ENCODE data around the gene SETBP1.
A peak's percentile ranks its signal among the peaks of the same experiment; 100 is the strongest.

The SETBP1 gene

DNA sequence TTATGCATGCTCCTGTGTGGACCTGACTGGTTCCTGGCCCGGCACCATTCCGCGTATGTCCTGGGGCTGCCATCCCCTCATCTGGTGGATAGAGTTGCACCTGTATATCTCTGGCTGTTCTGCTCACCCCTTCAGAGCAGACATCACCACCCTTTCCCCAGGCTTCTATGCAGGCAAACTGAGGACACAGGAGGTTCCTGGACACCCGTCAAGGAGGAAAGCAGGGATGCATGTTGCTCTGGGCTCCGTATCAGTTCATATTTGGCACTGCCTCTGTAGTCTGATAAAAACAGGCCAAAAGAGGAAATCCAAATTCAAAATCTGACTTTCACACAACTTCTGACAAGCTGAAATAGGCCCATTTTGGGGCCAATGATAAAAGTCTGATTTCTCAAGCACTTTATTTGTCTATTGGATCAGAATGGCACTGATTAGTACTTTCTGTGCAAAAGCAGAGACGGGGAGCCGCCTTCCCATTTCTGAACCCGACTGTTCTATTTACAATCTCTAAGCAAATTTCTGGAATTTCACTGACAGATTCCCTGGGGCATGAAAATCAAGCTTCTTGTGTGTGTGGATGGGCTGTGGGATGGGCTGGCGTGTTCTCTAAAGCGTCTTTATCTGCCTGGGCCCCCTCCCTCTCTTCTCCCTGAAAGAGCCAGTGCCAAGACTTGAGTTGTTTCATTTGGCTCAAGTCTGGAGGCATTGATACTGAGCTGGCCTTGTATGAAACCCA, 96.9 kb downstream of the SETBP1 start:
- Mint-ChIP-seq H3K36me3 (peaks cover 3% of the 10 kb centered on the region), H3K27me3 (no peaks in the 10 kb centered on the region), H3K9me3 (no peaks in the 10 kb centered on the region), H3K27ac (peak overlapping the region; percentile 10), H3K4me3 (no peak overlapping the region), H3K4me1 (peaks cover 72% of the 10 kb centered on the region)
- ATAC-seq (ENCODE audit: low read depth) (no peak), DNase-seq (ENCODE audit: low spot score in 2 of 2) (no peak)

DNA sequence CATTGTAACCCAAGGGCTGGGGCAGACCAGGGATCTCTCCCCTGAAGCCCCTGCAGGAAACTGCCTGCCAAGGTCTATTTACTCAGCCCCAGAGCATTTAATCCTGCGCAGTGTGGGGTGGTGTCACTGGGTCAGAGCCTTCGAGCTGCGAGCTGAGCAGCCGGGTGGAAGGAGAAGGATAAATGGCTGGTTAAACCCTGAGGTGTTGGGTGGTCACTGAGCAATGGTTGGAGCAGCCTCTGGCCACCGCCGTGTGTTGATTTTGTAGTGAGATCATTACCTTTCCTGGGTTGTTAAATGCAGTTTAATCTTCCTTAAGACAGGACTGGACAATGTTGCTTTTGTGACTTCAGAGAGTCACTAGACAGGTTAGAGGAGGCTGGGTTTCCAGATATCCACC, 98.1 kb downstream of the SETBP1 start:
- no peaks in the 10 kb centered on the region for H3K9me3 Mint-ChIP-seq
- peaks cover 8% of the 10 kb centered on the region for H3K36me3 Mint-ChIP-seq
- peak overlapping the region; percentile 10 for H3K27ac Mint-ChIP-seq

DNA sequence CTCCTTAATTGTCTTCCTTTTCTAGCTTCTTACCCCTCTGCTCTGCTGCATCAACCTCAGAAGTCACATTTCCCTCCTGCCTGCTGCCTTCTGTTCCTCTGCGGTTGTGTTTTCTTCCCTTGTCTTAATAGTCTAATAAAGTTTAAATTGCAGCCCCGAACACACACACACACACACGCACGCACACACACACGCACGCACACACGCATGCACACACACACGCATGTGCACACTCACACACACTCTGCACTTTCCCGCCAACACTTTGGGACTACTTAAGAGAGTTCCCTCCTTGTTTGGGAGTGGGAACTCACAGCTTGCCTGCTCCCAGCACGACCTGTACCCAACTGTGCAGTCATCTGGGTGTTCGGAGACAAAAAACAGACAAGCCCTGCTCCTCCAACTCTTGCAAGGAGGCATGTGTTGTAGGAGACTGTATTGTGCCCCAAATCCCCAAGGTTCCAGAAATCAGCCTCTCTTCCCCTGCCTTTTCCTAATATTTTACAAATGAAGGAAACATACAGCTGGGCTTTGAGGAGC, 99.1 kb downstream of the SETBP1 start:
- H3K4me1 Mint-ChIP-seq = peaks cover 61% of the 10 kb centered on the region
- no peak overlapping the region for H3K4me3 Mint-ChIP-seq
- no peaks in the 10 kb centered on the region for H3K27me3 Mint-ChIP-seq
- no peak for ATAC-seq (ENCODE audit: low read depth)
- peak overlapping the region; percentile 10 for H3K27ac Mint-ChIP-seq
- H3K36me3 Mint-ChIP-seq = peaks cover 8% of the 10 kb centered on the region
- H3K9me3 Mint-ChIP-seq = no peaks in the 10 kb centered on the region
- no peak for DNase-seq (ENCODE audit: low spot score in 2 of 2)

More for the DNA sequence above, 98.1 kb downstream of the SETBP1 start:
- no peaks in the 10 kb centered on the region for H3K27me3 Mint-ChIP-seq
- ATAC-seq (ENCODE audit: low read depth) = no peak
- no peak for DNase-seq (ENCODE audit: low spot score in 2 of 2)
- H3K4me1 Mint-ChIP-seq = peaks cover 64% of the 10 kb centered on the region
- H3K4me3 Mint-ChIP-seq = no peak overlapping the region

DNA sequence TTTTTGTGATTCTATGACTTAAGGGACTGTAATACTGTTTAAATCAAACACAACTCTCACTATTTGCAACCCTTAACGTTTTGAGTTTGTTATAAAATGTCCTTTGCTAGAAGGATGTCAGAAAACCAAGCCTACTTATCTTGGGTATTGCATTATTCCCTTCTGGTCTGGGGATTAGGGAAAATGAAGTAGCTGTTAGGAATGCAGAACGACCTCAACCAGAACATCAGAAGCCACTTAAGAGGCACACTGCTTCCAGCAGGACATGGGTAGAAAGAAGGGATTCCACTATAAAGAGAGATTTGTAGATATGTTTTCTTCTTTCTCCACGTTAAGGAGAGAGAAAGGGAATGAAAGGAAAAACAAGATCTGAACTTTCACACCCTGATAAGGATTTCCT, 101.2 kb downstream of the SETBP1 start:
- no peak for ATAC-seq (ENCODE audit: low read depth)
- H3K4me3 Mint-ChIP-seq = no peak overlapping the region
- peak overlapping the region; percentile 43 for H3K27ac Mint-ChIP-seq
- no peak for DNase-seq (ENCODE audit: low spot score in 2 of 2)
- H3K9me3 Mint-ChIP-seq = no peaks in the 10 kb centered on the region
- H3K27me3 Mint-ChIP-seq = no peaks in the 10 kb centered on the region
- H3K4me1 Mint-ChIP-seq = peaks cover 65% of the 10 kb centered on the region
- H3K36me3 Mint-ChIP-seq = peaks cover 8% of the 10 kb centered on the region

DNA sequence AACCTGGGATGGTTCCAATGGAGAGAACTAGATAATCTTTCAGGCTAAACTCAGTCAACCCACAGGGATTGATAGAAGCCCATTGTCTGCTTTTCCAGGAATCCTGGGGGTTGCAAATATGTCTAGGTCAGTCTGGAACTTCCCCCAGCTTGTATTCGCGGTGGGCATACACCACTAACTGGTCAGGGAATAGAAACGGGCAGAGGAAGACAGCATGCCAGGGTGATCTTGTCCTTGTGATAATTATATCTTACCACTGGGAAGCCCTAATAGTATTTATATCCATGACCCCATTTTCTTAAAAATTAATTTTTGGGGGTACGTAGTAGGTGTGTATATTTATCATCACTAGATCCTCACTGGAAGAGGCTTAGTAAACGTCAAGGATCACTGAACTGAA, 101.9 kb downstream of the SETBP1 start:
- Mint-ChIP-seq H3K27ac (peak overlapping the region; percentile 43), H3K4me3 (no peak overlapping the region), H3K36me3 (peaks cover 5% of the 10 kb centered on the region), H3K4me1 (peaks cover 63% of the 10 kb centered on the region), H3K27me3 (no peaks in the 10 kb centered on the region), H3K9me3 (no peaks in the 10 kb centered on the region)
- DNase-seq (ENCODE audit: low spot score in 2 of 2) (no peak), ATAC-seq (ENCODE audit: low read depth) (no peak)

DNA sequence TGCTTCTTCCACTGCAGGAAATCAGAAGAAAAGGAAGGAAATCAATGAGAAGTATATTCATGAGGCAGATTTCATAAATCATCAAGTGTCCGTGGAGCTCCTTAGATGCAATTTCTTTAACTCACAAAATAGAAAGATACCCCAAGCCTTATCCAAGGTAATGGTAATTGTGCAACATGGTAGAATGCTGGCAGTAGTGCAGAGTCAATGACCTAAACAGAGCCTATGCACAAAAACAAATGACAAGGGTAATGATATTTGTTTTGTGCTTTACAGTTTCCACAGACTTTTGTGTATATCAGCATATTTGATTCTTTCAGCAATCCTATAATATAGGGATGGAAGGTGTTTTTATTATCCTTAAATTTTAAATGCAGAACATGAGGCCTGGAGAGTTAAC, 102.7 kb downstream of the SETBP1 start:
- H3K9me3 Mint-ChIP-seq = no peaks in the 10 kb centered on the region
- no peak overlapping the region for H3K4me3 Mint-ChIP-seq
- H3K36me3 Mint-ChIP-seq = peaks cover 5% of the 10 kb centered on the region
- DNase-seq (ENCODE audit: low spot score in 2 of 2) (no peak), ATAC-seq (ENCODE audit: low read depth) (no peak)
- H3K27me3 Mint-ChIP-seq = no peaks in the 10 kb centered on the region
- H3K4me1 Mint-ChIP-seq = peaks cover 61% of the 10 kb centered on the region
- peak overlapping the region; percentile 43 for H3K27ac Mint-ChIP-seq

DNA sequence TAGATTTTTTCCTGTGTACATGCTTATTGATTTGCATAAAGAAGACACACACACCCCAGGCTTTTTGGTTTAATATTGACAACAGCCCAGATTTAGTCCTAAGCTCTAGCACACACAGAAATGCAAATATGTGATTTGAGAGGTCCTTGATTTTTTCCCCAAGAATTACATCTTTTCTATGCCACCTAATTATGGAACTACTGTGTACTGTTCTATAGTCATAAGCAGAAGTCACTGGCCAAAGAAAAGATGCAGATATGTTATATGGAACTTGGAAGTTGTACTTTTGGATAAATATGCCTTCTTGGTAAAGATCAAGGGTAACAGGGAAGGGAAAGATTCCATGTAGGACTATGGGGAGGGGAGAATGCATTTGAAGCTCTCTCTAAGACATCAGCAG, 105.6 kb downstream of the SETBP1 start:
- ATAC-seq (ENCODE audit: low read depth) (peak; percentile 16), DNase-seq (ENCODE audit: low spot score in 2 of 2) (no peak)
- Mint-ChIP-seq H3K4me3 (peak overlapping the region; percentile 91), H3K27ac (peak overlapping the region; percentile 95), H3K36me3 (peaks cover 8% of the 10 kb centered on the region), H3K4me1 (peaks cover 40% of the 10 kb centered on the region), H3K9me3 (no peaks in the 10 kb centered on the region), H3K27me3 (no peaks in the 10 kb centered on the region)

DNA sequence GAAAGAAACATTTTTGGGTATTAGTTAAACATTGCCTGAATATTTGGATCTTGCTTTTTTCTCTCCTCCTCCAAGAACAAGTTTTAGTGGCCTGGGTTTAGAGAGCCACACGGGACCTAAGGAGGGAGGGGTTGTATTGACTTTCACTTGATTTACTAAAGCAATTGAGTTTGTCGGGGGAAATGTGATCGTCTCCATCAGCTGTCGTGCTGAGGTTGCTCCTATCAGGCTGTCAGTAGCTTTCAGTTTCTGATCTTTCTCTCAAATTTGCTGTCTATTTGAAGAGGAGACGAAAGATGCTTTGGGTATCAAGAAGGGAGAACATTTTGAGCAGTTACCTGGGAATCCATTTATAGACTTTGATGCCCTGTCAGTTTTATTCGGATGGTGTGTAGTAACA, 106.0 kb downstream of the SETBP1 start:
- Mint-ChIP-seq H3K9me3 (no peaks in the 10 kb centered on the region), H3K27ac (peak overlapping the region; percentile 95), H3K4me1 (peaks cover 37% of the 10 kb centered on the region), H3K36me3 (peaks cover 11% of the 10 kb centered on the region), H3K27me3 (no peaks in the 10 kb centered on the region), H3K4me3 (peak overlapping the region; percentile 91)
- DNase-seq (ENCODE audit: low spot score in 2 of 2) (peak in 1 of 2 donors; percentile 15), ATAC-seq (ENCODE audit: low read depth) (peak; percentile 87)

DNA sequence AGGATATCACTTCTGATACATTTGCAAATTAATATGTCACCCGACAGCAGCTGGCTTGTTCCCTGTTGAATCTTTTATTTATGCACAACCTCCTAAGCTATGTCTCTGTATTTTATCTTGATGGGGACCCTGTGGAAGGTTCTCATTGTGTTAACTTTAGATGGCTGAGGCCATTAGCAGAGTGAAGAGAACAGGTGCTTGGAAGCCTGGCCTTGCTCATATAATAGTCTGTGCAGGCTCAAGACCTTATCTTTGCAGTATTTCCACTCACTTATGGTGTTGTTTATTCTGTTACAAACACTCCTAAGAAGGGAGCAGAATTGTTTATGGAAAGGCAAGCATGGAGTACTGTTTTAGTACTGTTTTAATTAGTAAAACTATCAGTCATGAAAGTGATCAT, 107.6 kb downstream of the SETBP1 start:
- Mint-ChIP-seq H3K4me1 (peaks cover 39% of the 10 kb centered on the region), H3K27me3 (no peaks in the 10 kb centered on the region), H3K27ac (no peak overlapping the region), H3K36me3 (peaks cover 12% of the 10 kb centered on the region), H3K9me3 (no peaks in the 10 kb centered on the region), H3K4me3 (no peak overlapping the region)
- ATAC-seq (ENCODE audit: low read depth) (no peak), DNase-seq (ENCODE audit: low spot score in 2 of 2) (no peak)

DNA sequence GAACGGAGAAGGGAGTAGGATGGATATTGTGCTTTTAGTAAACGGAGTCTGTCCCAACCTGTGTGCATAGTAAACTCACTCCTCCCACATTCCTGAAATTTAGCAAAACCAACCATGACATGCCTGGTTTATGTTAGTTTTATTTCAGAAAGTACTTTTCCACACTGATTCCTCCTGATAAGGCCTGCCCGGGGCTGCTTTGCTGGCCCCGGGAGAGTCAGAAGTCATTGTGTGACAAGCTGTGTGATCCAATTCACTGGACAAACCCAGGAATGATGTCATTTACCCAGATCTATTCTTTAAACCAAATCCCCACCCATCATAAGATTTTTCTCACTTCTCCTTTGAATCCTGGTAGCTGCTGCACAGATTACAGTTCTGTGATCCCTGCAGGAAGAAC, 109.0 kb downstream of the SETBP1 start:
- ATAC-seq (ENCODE audit: low read depth) = no peak
- H3K4me1 Mint-ChIP-seq = peaks cover 39% of the 10 kb centered on the region
- no peaks in the 10 kb centered on the region for H3K9me3 Mint-ChIP-seq

DNA sequence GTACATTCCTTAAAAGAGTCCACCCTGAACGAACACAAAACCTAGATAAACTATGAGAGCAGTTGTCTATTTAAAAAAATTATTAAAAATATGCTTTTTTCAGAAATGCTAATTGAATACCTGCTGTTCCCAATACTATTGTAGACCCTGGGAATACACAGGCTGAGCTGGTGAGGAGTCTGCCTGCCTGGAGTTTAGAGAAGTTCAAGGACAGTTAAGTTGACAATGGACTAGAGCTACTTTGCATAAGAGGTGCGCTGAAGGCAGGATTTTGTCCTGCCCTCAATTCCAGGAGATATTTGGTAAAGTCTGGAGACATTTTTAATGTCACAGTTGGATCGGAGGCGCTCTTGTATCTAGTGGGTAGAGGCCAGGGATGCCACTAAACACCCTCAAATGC, 110.2 kb downstream of the SETBP1 start:
- H3K27me3 Mint-ChIP-seq = no peaks in the 10 kb centered on the region
- DNase-seq (ENCODE audit: low spot score in 2 of 2) = no peak
- no peak overlapping the region for H3K27ac Mint-ChIP-seq
- peaks cover 42% of the 10 kb centered on the region for H3K4me1 Mint-ChIP-seq
- no peak overlapping the region for H3K4me3 Mint-ChIP-seq
- no peaks in the 10 kb centered on the region for H3K9me3 Mint-ChIP-seq
- H3K36me3 Mint-ChIP-seq = peaks cover 16% of the 10 kb centered on the region
- ATAC-seq (ENCODE audit: low read depth) = no peak

More for the DNA sequence above, 109.0 kb downstream of the SETBP1 start:
- H3K4me3 Mint-ChIP-seq = no peak overlapping the region
- DNase-seq (ENCODE audit: low spot score in 2 of 2) = no peak
- peaks cover 13% of the 10 kb centered on the region for H3K36me3 Mint-ChIP-seq
- peak overlapping the region; percentile 60 for H3K27ac Mint-ChIP-seq
- no peaks in the 10 kb centered on the region for H3K27me3 Mint-ChIP-seq

DNA sequence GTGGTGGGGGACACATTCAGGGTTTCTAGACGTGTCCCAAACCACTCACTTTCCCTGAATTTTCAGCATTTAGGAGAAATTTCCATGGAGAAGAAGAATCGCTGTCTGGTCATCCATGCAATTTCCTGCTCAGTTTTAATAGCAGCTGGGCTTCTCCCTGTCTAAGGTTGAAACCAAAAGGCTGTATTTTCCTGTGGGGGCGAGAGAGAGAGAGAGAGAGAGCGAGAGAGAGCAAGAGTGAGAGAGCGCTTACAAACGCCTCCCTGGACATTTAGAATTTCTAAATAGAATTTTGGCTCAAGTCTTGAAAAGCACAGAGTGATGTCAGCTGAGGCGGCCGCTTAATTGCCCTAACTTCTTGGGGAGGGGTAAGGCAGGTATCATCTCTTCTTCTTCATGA, 110.8 kb downstream of the SETBP1 start:
- ATAC-seq (ENCODE audit: low read depth) (no peak), DNase-seq (ENCODE audit: low spot score in 2 of 2) (no peak)
- Mint-ChIP-seq H3K4me3 (no peak overlapping the region), H3K9me3 (no peaks in the 10 kb centered on the region), H3K4me1 (peaks cover 39% of the 10 kb centered on the region), H3K36me3 (peaks cover 16% of the 10 kb centered on the region), H3K27me3 (no peaks in the 10 kb centered on the region), H3K27ac (no peak overlapping the region)

DNA sequence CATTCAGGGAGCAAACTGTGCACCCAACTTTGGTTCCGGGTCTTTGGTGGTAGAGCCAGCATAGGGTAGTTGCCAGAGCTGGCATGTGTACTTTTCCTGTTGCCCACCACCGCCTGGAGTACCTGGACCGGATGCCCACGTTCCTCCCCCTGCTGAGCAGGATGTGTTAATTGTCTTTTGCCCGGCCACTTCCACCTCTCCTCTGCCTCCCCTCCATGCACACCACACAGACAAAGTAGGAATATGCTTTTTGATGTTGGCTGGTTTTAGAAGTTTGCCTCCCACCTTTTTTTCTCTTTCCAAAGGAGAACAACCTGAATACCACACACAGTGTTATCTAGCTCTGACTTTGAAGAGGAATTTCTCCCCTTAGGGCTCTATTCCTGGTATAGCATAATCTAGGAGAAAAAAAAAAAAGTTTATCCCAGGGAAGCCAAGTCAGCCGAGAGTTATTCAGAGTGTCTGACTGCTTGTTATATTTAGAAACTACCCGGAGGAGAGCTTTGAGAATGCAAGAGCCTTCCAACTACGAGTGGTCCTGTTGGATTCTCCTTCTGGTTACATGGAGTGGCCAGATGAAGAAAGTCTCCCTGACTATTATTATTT, 111.9 kb downstream of the SETBP1 start:
- H3K27ac Mint-ChIP-seq = no peak overlapping the region
- no peak overlapping the region for H3K4me3 Mint-ChIP-seq
- peaks cover 17% of the 10 kb centered on the region for H3K36me3 Mint-ChIP-seq
- peaks cover 41% of the 10 kb centered on the region for H3K4me1 Mint-ChIP-seq
- H3K27me3 Mint-ChIP-seq = no peaks in the 10 kb centered on the region
- ATAC-seq (ENCODE audit: low read depth) (no peak), DNase-seq (ENCODE audit: low spot score in 2 of 2) (no peak)
- no peaks in the 10 kb centered on the region for H3K9me3 Mint-ChIP-seq

DNA sequence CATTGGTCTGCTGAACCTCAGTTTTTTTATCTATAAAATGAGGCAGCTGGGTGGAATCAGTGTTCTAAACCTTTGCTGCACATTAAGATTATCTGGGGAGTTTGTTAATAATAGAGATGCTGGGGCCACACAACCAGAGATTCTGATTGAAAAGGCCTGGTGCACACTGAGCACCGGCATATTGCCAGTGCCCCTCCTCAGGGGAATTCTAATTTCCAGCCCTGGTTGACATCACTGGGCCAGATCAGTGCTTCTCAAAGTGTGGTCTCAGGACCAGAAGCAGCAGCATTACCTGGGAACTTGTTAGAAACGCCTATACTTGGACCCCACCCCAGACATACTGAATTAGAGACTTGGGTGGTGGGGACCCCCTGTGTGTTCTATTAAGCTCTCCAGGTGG, 112.5 kb downstream of the SETBP1 start:
- no peak for ATAC-seq (ENCODE audit: low read depth)
- Mint-ChIP-seq H3K4me3 (no peak overlapping the region), H3K27ac (no peak overlapping the region), H3K36me3 (peaks cover 20% of the 10 kb centered on the region), H3K27me3 (no peaks in the 10 kb centered on the region), H3K4me1 (peaks cover 47% of the 10 kb centered on the region), H3K9me3 (no peaks in the 10 kb centered on the region)
- DNase-seq (ENCODE audit: low spot score in 2 of 2) = no peak

Measured in memory B cell (primary cell).